Glutamatergic neuron (in vitro differentiated cells): ENCODE results near the gene SLC39A8. TPM values are rescaled to one million over a fixed set of nuclear protein-coding genes. Genes with fewer than 3 reads are reported as not detected.

Experiments used
- DNase-seq: peaks from one replicate; pipeline ENCODE4 v3.0.0; 2022
- H3K27ac Mint-ChIP-seq: one replicate; pipeline ENCODE4 v1.8.0; 2020; ENCODE audit warnings: mild to moderate bottlenecking, mixed read lengths, inconsistent platforms; ENCODE audit not compliant: unreplicated experiment
- H3K27me3 Mint-ChIP-seq: one replicate; pipeline ENCODE4 v1.8.0; 2020; ENCODE audit warnings: mild to moderate bottlenecking, moderate library complexity, mixed read lengths, inconsistent platforms; ENCODE audit not compliant: unreplicated experiment
- H3K36me3 Mint-ChIP-seq: one replicate; pipeline ENCODE4 v1.8.0; 2020; ENCODE audit warnings: mild to moderate bottlenecking, mixed read lengths, inconsistent platforms; ENCODE audit not compliant: unreplicated experiment
- H3K4me1 Mint-ChIP-seq: one replicate; pipeline ENCODE4 v1.8.0; 2020; ENCODE audit warnings: mild to moderate bottlenecking, low read depth, mixed read lengths, inconsistent platforms; ENCODE audit not compliant: unreplicated experiment
- H3K4me3 Mint-ChIP-seq: one replicate; pipeline ENCODE4 v1.8.0; 2020; ENCODE audit warnings: mild to moderate bottlenecking, mixed read lengths, inconsistent platforms; ENCODE audit not compliant: unreplicated experiment
- H3K9me3 Mint-ChIP-seq: one replicate; pipeline ENCODE4 v1.8.0; 2020; ENCODE audit warnings: mild to moderate bottlenecking, moderate library complexity, mixed read lengths, inconsistent platforms; ENCODE audit not compliant: unreplicated experiment
- CTCF ChIP-seq: fragments of 200-600 bp; sonication (generic); IDR thresholded peaks from one replicate; pipeline ENCODE4 v1.5.0; 2021; ENCODE audit not compliant: partially characterized antibody, unreplicated experiment
- total RNA-seq: library from RNA; stranded (reverse); fragmentation: NEBNext Ultra II Directional; extraction: Animal tissue kit (Norgen Biotek cat#: 25700); gene quantifications from one replicate; pipeline ENCODE4 v1.2.1, GENCODE V29; 2021; ENCODE audit not compliant: unreplicated experiment

SLC39A8 gene
- total RNA-seq, 1 donor from 2014 or later, result 0.83 TPM

GRCh38 chr4:102322736-102323135 lies 22.5 kb downstream of the SLC39A8 start:
- H3K27ac Mint-ChIP-seq, result no peak overlapping the region

GRCh38 chr4:102321260-102321995 lies 23.9 kb downstream of the SLC39A8 start:
- Mint-ChIP-seq H3K9me3 (peaks cover 3% of the 10 kb centered on the region), H3K4me1 (no peaks in the 10 kb centered on the region), H3K27ac (no peak overlapping the region), H3K27me3 (no peaks in the 10 kb centered on the region), H3K36me3 (no peaks in the 10 kb centered on the region), H3K4me3 (no peak overlapping the region)
- no peak for TF ChIP-seq CTCF
- DNase-seq, result no peak

More at GRCh38 chr4:102322736-102323135, 22.5 kb downstream of the SLC39A8 start:
- Mint-ChIP-seq H3K9me3 (peaks cover 3% of the 10 kb centered on the region), H3K27me3 (no peaks in the 10 kb centered on the region), H3K36me3 (no peaks in the 10 kb centered on the region), H3K4me1 (no peaks in the 10 kb centered on the region), H3K4me3 (no peak overlapping the region)
- DNase-seq, result no peak
- TF ChIP-seq CTCF, result no peak

- no peaks in the 10 kb centered on the region for H3K4me1 Mint-ChIP-seq
- no peaks in the 10 kb centered on the region for H3K27me3 Mint-ChIP-seq
- no peak overlapping the region for H3K4me3 Mint-ChIP-seq
- TF ChIP-seq CTCF, result no peak
- no peak overlapping the region for H3K27ac Mint-ChIP-seq
- DNase-seq, result no peak
- H3K36me3 Mint-ChIP-seq, result no peaks in the 10 kb centered on the region
- peaks cover 3% of the 10 kb centered on the region for H3K9me3 Mint-ChIP-seq
Measured at GRCh38 chr4:102319594-102319993, 25.7 kb downstream of the SLC39A8 start.

GRCh38 chr4:102318526-102318925 lies 26.8 kb downstream of the SLC39A8 start:
- H3K27ac Mint-ChIP-seq, result no peak overlapping the region
- no peak for TF ChIP-seq CTCF

GRCh38 chr4:102318105-102318504 lies 27.2 kb downstream of the SLC39A8 start:
- DNase-seq, result no peak

More at GRCh38 chr4:102318526-102318925, 26.8 kb downstream of the SLC39A8 start:
- H3K9me3 Mint-ChIP-seq, result peaks cover 3% of the 10 kb centered on the region
- no peak for DNase-seq
- no peak overlapping the region for H3K4me3 Mint-ChIP-seq
- H3K36me3 Mint-ChIP-seq, result no peaks in the 10 kb centered on the region
- H3K27me3 Mint-ChIP-seq, result no peaks in the 10 kb centered on the region
- H3K4me1 Mint-ChIP-seq, result no peaks in the 10 kb centered on the region

More at GRCh38 chr4:102318105-102318504, 27.2 kb downstream of the SLC39A8 start:
- no peak for TF ChIP-seq CTCF
- no peaks in the 10 kb centered on the region for H3K27me3 Mint-ChIP-seq
- no peaks in the 10 kb centered on the region for H3K36me3 Mint-ChIP-seq
- no peaks in the 10 kb centered on the region for H3K4me1 Mint-ChIP-seq
- H3K9me3 Mint-ChIP-seq, result peaks cover 3% of the 10 kb centered on the region
- H3K4me3 Mint-ChIP-seq, result no peak overlapping the region
- H3K27ac Mint-ChIP-seq, result no peak overlapping the region
